HEK293 (cell line): ENCODE measurements around the gene LRRC8E.

Experiments
- CTCF ChIA-PET: fragments of 350-600 bp; formaldehyde crosslinking; extraction: SDS; loops from one replicate; lab custom pipeline; 2021; ENCODE audit warnings: antibody characterized with exemption; lab: Yijun Ruan, JAX
- POLR2A ChIA-PET: fragments of 300-600 bp; formaldehyde crosslinking; extraction: SDS; loops from one replicate; lab custom pipeline; 2020; ENCODE audit warnings: antibody characterized with exemption, inconsistent platforms; lab: Yijun Ruan, JAX
- H3K27ac ChIP-seq: fragments of 200-500 bp; sonication (Bioruptor generic); 2 replicates; pipeline ENCODE4 v1.5.1; 2014; ENCODE audit warnings: low read depth, low read length, control low read depth, inconsistent platforms; ENCODE audit errors: extremely low read depth
- H3K36me3 ChIP-seq, 2 experiments: fragments of 200-500 bp in 1 of 2; sonication (Bioruptor generic) in 1 of 2; 1 replicate in 1 of 2; 2 replicates in 1 of 2; pipeline ENCODE4 v1.5.1; 2014 to 2017; ENCODE audit warnings: inconsistent platforms in 2 of 2, low read length in 2 of 2; ENCODE audit not compliant: control insufficient read depth in 2 of 2, insufficient read depth in 1 of 2
- H3K4me1 ChIP-seq: fragments of 200-500 bp; sonication (Bioruptor generic); 2 replicates; pipeline ENCODE4 v1.5.1; 2014; ENCODE audit warnings: mild to moderate bottlenecking, low read length, inconsistent platforms; ENCODE audit not compliant: control insufficient read depth, insufficient read depth
- H3K4me3 ChIP-seq: 2 replicates; pipeline ENCODE4 v1.5.1; 2011; ENCODE audit warnings: low read depth, mild to moderate bottlenecking, control low read depth, low read length, moderate library complexity
- H3K9me3 ChIP-seq: fragments of 200-500 bp; sonication (Bioruptor generic); 2 replicates; pipeline ENCODE4 v1.5.1; 2014; ENCODE audit warnings: low read depth, low read length, inconsistent platforms; ENCODE audit not compliant: control insufficient read depth, insufficient read depth
- BCL11B ChIP-seq: fragments of 450-650 bp; formaldehyde crosslinking; IDR thresholded peaks from 2 replicates; pipeline ENCODE4 v1.5.1; 2016; ENCODE audit warnings: low read depth, missing biosample characterization, missing genetic modification characterization
- KLF1 ChIP-seq: fragments of 450-650 bp; formaldehyde crosslinking; IDR thresholded peaks from 2 replicates; pipeline ENCODE4 v1.5.1; 2016; ENCODE audit warnings: missing biosample characterization, missing genetic modification characterization
- MYNN ChIP-seq: fragments of 450-650 bp; formaldehyde crosslinking; IDR thresholded peaks from 2 replicates; pipeline ENCODE4 v1.5.1; 2016; ENCODE audit warnings: missing biosample characterization, missing genetic modification characterization, borderline replicate concordance
- SETDB1 ChIP-seq: IDR thresholded peaks from one replicate; pipeline ENCODE4 v1.6.1; 2017; ENCODE audit warnings: mild to moderate bottlenecking, low read length, moderate library complexity, mixed read lengths; ENCODE audit not compliant: insufficient read length
- ZFP3 ChIP-seq: fragments of 450-650 bp; formaldehyde crosslinking; IDR thresholded peaks from 2 replicates; pipeline ENCODE4 v1.5.1; 2016; ENCODE audit warnings: low read depth, missing biosample characterization, missing genetic modification characterization
- ZNF280D ChIP-seq: fragments of 450-650 bp; formaldehyde crosslinking; IDR thresholded peaks from 2 replicates; pipeline ENCODE4 v1.5.1; 2016; ENCODE audit warnings: missing biosample characterization, missing genetic modification characterization
- ZNF302 ChIP-seq: fragments of 450-650 bp; formaldehyde crosslinking; IDR thresholded peaks from 2 replicates; pipeline ENCODE4 v1.5.1; 2016; ENCODE audit warnings: missing biosample characterization, missing genetic modification characterization, low read depth
- ZNF311 ChIP-seq: fragments of 450-650 bp; formaldehyde crosslinking; IDR thresholded peaks from 2 replicates; pipeline ENCODE4 v1.5.1; 2017; ENCODE audit warnings: missing biosample characterization, missing genetic modification characterization, borderline replicate concordance
- ZNF335 ChIP-seq: fragments of 450-650 bp; formaldehyde crosslinking; conservative IDR thresholded peaks from 2 replicates; pipeline ENCODE4 v1.5.1; 2016; ENCODE audit warnings: missing biosample characterization, missing genetic modification characterization
- ZNF362 ChIP-seq: fragments of 450-650 bp; formaldehyde crosslinking; IDR thresholded peaks from 2 replicates; pipeline ENCODE4 v1.5.1; 2016; ENCODE audit warnings: missing biosample characterization, missing genetic modification characterization
- ZNF398 ChIP-seq: fragments of 450-650 bp; formaldehyde crosslinking; IDR thresholded peaks from 2 replicates; pipeline ENCODE4 v1.5.1; 2017; ENCODE audit warnings: missing biosample characterization, missing genetic modification characterization
- ZNF433 ChIP-seq: fragments of 450-650 bp; formaldehyde crosslinking; IDR thresholded peaks from 2 replicates; pipeline ENCODE4 v1.5.1; 2016; ENCODE audit warnings: missing biosample characterization, missing genetic modification characterization, low read depth
- ZNF449 ChIP-seq: fragments of 450-650 bp; formaldehyde crosslinking; IDR thresholded peaks from 2 replicates; pipeline ENCODE4 v1.5.1; 2017; ENCODE audit warnings: missing biosample characterization, mild to moderate bottlenecking, missing genetic modification characterization, moderate library complexity
- ZNF510 ChIP-seq: fragments of 450-650 bp; formaldehyde crosslinking; IDR thresholded peaks from 2 replicates; pipeline ENCODE4 v1.5.1; 2018; ENCODE audit warnings: mild to moderate bottlenecking, missing genetic modification characterization, missing biosample characterization; ENCODE audit not compliant: insufficient replicate concordance
- ZNF560 ChIP-seq: fragments of 450-650 bp; formaldehyde crosslinking; IDR thresholded peaks from 2 replicates; pipeline ENCODE4 v1.5.1; 2017; ENCODE audit warnings: missing biosample characterization, missing genetic modification characterization, borderline replicate concordance
- ZNF585B ChIP-seq: fragments of 450-650 bp; formaldehyde crosslinking; IDR thresholded peaks from 2 replicates; pipeline ENCODE4 v1.5.1; 2016; ENCODE audit warnings: missing biosample characterization, missing genetic modification characterization
- ZNF600 ChIP-seq: fragments of 450-650 bp; formaldehyde crosslinking; IDR thresholded peaks from 2 replicates; pipeline ENCODE4 v1.5.1; 2016; ENCODE audit warnings: missing biosample characterization, missing genetic modification characterization
- ZNF610 ChIP-seq: fragments of 450-650 bp; formaldehyde crosslinking; IDR thresholded peaks from 2 replicates; pipeline ENCODE4 v1.5.1; 2016; ENCODE audit warnings: missing biosample characterization, missing genetic modification characterization, borderline replicate concordance
- ZNF677 ChIP-seq: fragments of 450-650 bp; IDR thresholded peaks from 2 replicates; pipeline ENCODE4 v1.5.0; 2018; ENCODE audit warnings: missing biosample characterization, mild to moderate bottlenecking, missing genetic modification characterization, moderate library complexity
- ZNF776 ChIP-seq: fragments of 450-650 bp; formaldehyde crosslinking; IDR thresholded peaks from 2 replicates; pipeline ENCODE4 v1.5.0; 2017; ENCODE audit warnings: missing biosample characterization, missing genetic modification characterization, borderline replicate concordance
- ZNF785 ChIP-seq: fragments of 450-650 bp; formaldehyde crosslinking; IDR thresholded peaks from 2 replicates; pipeline ENCODE4 v1.5.1; 2016; ENCODE audit warnings: missing biosample characterization, missing genetic modification characterization

LRRC8E gene

GRCh38 chr19:7857727-7858108 is 30.6 kb upstream of the LRRC8E start:
- ChIA-PET CTCF (interaction anchor here (0.6 to 2.8 kb wide), 3 partner anchors 11 to 345 kb away, joined by 3 to 21 read pairs (median 3); no protein-coding TSS in a partner anchor), POLR2A (interaction anchor here (1.3 to 1.5 kb wide), 3 partner anchors 12 to 45 kb away, joined by 3 to 4 read pairs (median 3); partner anchors contain the start of gene LRRC8E)
- TF ChIP-seq ZNF311 (tag by site-specific recombination) (no peak), ZNF510 (tag by site-specific recombination) (no peak), ZNF398 (no peak), ZNF677 (tag by site-specific recombination) (no peak), ZNF362 (tag by site-specific recombination) (no peak), ZNF335 (tag by site-specific recombination) (no peak), ZNF302 (tag by site-specific recombination) (no peak), ZNF600 (no peak), ZNF433 (tag by site-specific recombination) (no peak), ZNF280D (tag by site-specific recombination) (no peak), ZFP3 (tag by site-specific recombination) (no peak)
- no peaks in the 10 kb centered on the region; the same call in 1 of the 2 replicates for H3K4me1 ChIP-seq
- no peak overlapping the region for H3K27ac ChIP-seq
- no peak overlapping the region for H3K4me3 ChIP-seq
- H3K36me3 ChIP-seq, result peaks cover 0 to 13% of the 10 kb centered on the region in 2 experiments; a peak in 1 of 3 replicates
- no peaks in the 10 kb centered on the region for H3K9me3 ChIP-seq

GRCh38 chr19:7858109-7858770 is 30.1 kb upstream of the LRRC8E start:
- Histone ChIP-seq H3K4me1 (no peaks in the 10 kb centered on the region), H3K4me3 (no peak overlapping the region), H3K27ac (no peak overlapping the region), H3K9me3 (no peaks in the 10 kb centered on the region), H3K36me3 (peaks cover 0 to 13% of the 10 kb centered on the region in 2 experiments; a peak in 1 of 3 replicates)
- POLR2A ChIA-PET, result interaction anchor here (1.3 to 1.5 kb wide), 3 partner anchors 11 to 45 kb away, joined by 3 to 4 read pairs (median 3); partner anchors contain the start of gene LRRC8E
- CTCF ChIA-PET, result interaction anchor here (0.7 to 2.8 kb wide), 3 partner anchors 11 to 177 kb away, joined by 3 to 21 read pairs (median 4); no protein-coding TSS in a partner anchor
- TF ChIP-seq ZNF560 (tag by site-specific recombination), result no peak
- TF ChIP-seq BCL11B (tag by site-specific recombination), result no peak
- no peak for TF ChIP-seq ZNF785 (tag by site-specific recombination)
- no peak for TF ChIP-seq MYNN (tag by site-specific recombination)
- TF ChIP-seq KLF1 (tag by site-specific recombination), result peak; percentile 92
- no peak for TF ChIP-seq ZNF585B
- no peak for TF ChIP-seq SETDB1
- TF ChIP-seq ZNF610 (tag by site-specific recombination), result no peak
- TF ChIP-seq ZNF776, result no peak
- no peak for TF ChIP-seq ZNF449
